ENCODE measurements around the gene ZNF341.
"Not testable (repeated sequence)": the region's sequence is repeated elsewhere in the genome, so short reads cannot be mapped to it uniquely, and the experiment has no call there.

ZNF341 gene

DNA sequence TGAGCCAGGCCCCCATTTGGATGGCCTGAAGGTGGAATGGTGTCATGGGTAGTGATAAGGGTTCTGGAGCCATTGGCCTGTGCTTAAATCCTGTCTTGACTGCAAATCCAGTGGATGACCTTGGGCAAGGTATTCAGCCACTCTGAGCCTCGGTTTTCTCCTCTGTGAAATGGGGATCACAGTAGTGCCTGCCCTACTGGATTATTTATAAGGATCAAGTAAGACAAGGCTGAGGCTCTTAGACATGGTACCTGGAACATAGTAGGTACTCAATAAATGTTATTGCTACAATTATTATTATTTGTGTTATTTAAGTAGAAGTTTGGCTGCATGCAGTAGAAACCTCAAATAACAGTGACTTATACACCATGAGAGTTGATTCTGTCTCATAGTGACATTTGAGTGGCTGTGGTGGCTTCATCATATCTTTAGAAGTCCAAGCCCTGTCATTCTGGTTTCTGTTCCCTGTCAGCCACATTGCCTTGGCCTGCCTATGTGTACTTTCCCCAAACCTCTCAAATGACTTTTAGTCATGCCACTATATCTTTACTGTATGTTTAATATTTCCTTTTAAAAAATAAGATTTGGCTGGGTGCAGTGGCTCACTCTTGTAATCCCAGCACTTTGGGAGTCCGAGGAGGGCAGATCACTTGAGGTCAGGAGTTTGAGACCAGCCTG lies 41.8 kb downstream of the ZNF341 start:
- DNase-seq, result no peak

DNA sequence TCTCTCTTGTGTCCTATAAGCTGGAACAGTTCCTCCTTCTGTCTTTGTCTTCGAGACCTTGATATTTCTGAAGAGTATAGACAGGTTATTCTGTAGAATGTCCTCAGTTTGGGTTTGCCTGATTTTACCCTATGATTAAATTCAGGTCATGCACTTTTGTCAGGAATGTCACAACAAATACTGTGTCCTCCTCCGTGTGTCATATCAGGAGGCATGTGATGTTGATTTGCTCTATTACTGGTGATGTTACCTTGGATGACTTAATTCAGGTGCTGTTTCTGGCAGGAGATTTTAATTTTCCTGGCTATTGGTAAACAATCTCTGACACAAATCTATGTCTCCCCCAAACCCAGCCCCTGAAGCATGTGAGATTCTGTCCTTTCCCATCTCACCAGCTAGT lies 46.0 kb downstream of the ZNF341 start:
- DNase-seq, result no peak

DNA sequence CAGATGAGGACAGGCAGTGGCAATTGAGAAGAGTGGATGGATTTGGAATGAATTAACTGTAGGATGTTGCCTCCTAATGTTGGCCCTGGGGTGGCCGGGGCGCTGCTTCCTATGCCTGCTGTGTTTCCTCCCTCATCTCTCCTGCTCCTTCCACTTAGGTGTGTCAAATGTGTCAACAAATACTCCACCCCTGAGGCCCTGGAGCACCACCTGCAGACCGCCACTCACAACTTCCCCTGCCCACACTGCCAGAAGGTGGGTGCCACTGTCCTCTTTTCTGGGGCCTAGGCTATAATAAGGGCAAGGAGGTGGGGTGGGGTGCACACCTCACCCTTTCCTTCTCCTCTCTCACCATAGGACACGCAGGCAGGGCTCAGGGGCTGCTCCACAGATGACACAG lies 49.3 kb downstream of the ZNF341 start:
- DNase-seq, result no peak

DNA sequence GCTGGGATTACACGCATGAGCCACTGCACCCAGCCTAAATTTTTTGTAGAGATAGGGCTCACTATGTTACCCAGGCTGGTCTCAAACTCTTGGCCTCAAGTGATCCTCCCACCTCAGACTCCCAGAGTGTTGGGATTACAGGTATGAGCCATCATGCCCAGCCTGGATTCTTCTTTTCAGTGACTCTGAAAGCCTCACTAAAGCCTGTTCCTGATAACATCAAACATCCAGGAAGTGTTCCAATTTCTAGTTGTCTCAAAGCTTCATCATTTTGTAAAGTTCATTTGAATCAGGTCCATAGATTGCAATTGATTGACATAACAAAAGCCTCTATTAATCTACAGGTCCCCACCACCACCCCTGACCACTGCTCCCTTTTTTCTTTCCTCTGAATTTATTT lies 50.1 kb downstream of the ZNF341 start:
- DNase-seq, result no peak

DNA sequence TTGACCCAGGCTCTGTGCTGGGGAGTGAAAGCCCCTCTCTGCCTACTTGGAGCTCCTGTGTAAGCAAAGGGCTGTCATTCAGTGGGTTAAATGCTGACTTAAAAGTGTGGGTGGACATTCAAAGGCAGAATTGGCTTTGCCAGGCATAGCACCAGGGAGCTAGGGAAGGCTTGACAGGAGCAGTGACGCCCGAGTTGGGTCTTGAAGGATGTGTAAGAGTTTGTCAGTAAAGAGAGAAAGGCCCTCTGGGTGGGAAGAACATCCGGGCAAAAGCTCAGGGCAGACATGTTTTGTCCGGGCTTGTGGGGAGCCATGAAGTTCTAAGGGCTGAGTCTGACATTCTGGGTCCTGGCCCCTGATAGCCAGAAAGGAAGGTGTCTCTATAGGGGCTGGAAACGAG lies 51.5 kb downstream of the ZNF341 start:
- DNase-seq, result no peak

DNA sequence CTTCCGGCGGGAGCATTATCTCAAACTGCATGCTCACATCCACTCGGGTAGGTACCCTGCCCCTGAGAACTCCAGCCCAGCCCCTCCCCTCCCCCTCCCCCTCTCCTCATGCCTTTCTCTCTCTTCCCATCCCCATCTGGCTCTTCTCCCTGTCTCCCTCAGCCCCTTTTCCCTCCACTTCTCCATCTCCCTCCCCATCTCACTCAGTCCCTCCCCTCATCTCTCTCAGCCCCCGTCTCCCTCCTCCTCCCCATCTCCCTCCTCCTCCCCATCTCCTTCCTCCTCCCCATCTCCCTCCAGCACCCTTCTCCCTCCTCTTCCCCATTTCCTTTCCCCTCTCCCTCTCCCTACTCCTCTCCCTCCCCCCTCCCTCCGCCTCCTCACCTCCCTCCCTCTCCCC lies 52.0 kb downstream of the ZNF341 start:
- no peak for DNase-seq

DNA sequence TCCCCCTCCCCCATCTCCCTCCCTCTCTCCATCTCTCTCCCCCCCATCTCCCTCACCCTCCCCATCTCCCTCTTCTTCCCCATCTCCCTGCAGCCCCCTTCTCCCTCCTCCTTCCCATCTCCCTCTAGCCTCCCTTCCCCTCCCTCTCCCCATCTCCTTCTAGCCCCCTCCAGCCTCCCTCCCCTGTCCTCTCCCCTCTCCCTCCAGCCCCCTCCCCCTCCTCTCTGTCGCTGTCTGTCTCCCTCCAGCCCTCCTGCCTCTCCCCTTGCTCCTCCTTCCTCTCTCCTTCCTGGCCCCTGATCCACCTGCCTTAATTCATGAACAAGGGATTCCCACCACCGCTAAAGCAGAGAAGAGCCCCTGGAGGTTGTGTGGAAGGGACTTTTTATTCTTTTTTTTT lies 52.4 kb downstream of the ZNF341 start:
- DNase-seq, result no peak

DNA sequence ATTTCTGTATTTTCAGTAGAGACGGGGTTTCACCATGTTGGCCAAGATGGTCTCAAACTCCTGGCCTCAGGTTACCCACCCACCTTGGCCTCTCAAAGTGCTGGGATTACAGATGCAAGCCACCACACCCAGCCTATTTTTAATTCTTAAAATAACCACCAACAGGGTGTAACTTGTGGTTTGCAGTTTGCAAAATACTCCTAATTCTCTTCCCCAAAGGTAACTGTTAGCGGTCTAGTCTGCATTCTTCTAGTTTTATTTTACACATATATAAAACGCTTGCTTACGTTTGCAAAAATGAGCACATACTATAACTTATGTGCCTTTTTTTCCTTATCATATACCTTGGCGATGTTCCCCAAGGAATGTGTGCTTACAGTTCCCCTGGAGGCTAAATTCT lies 53.7 kb downstream of the ZNF341 start:
- no peak for DNase-seq

DNA sequence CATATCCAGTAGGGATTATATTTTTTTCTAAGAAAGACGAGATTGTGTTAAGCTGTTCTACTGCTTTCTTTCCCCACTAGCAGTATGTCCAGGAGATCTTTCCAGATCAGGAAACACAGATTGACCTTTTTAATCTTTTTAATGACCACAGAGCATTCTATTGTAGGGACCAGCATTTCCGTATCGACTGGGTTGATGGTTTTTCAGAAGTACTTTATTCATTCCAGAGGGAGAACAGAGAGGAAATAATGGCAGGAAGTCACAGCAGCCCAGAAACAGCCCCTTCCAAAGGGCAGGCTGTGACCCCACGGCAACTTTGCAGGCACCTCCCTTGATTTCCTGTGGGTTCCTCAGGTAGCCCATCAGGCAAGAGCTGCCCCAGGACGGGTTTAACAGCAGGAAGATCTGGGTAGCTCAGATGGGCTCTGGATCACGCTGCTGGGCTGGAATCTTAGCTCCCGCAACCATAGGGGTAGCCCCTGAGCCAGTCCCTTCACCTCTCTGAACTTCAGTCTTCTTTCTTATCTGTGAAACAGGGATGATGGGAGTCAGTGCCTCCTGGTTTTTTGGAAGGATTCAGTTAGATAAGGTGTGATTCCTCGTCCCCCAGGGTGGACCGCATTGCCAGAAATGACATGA lies 55.6 kb downstream of the ZNF341 start:
- DNase-seq, result no peak

DNA sequence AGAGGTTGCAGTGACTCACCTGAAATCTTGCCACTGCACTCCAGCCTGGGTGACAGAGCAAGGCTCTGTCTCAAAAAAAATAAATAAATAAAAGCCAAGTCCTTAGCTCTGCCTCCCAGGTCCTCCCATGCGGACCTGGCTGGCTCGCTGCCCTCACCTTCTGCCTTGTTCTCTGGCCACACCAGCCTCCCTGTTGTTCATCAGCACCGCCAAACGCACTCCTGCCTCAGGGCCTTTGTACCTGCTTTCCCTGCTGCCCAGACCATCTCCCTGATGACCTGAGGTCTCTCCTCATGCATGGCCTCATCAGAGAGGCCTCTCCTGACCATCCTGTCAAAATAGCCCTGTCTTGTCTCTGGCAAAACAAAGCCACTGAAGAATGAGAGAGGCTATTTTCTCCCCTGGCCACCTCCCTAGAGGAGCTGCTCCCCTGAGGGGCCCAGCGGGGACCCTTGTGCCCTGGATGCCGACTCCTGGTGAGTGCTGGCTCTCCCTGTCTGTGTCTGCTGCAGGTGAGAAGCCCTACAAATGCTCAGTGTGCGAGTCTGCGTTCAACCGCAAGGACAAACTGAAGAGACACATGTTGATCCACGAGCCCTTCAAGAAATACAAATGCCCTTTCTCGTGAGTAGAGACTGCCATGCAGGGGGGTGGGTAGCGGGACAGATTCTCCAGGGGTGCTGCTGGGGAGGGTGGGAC lies 56.7 kb downstream of the ZNF341 start:
- no peak for DNase-seq

DNA sequence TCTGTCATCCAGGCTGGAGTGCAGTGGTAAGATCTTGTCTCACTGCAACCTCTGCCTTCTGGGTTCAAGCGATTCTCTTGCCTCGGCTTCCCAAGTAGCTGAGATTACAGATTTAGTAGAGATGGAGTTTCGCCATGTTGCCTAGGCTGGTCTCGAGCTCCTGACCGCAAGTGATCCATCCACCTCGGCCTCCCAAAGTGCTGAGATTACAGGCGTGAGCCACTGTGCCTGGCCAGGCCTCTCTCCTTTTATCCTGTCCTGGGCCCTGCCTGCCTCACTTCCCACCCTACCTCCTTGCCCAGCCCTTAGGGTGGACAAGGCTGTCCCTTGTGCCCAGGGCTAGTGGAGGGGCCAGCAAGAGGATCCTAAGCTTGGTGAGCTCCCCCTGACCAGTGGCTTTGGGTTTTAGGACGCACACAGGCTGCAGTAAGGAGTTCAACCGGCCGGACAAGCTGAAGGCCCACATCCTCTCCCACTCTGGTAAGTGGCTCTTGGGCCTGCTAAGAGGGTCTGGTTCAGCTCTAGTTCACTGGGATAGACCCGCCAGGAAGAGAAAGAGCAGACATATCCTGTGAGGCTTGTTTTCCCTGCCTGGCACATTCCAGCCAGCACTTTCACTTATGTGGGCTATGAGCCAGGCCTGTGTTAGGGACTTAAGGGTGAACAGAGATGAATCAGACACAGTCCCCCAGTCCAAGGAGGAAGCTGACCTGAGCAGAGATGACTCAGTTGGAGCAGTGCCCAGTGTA lies 57.5 kb downstream of the ZNF341 start:
- no peak for DNase-seq

DNA sequence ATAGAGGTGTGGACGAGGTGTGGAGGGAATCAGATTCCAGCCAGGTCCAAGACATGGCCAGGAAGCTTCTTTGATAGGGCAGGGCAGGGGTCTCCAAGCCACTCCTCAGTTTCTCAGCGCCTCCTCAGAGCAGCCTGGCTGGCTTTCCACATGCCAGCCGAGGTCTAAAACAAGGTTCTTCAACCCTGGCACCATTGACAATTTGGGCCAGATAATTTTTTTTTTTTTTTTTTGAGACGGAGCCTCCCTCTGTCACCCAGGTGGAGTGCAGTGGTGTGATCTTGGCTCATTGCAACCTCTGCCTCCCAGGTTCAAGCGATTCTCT lies 58.0 kb downstream of the ZNF341 start:
- DNase-seq, result no peak

DNA sequence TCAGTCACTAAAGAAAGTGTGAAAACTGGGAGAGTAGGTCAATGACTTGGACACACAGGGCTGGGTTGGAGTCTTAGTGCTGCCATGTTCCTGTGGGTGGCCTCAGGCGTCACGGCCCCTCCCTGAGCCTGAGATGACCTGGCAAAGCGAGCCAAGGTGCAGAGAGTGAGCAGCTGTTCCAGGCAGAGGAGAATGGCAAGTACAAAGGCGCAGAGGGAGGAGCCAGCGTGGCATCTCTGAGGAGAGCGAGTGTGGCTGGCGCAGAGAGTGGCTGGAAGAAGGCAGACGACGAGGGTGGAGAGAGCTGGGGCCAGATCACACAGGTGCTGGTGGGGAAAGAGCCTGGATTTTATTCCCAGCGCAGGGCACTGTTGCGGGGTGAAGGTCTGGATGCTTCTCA lies 58.8 kb downstream of the ZNF341 start:
- DNase-seq, result no peak

DNA sequence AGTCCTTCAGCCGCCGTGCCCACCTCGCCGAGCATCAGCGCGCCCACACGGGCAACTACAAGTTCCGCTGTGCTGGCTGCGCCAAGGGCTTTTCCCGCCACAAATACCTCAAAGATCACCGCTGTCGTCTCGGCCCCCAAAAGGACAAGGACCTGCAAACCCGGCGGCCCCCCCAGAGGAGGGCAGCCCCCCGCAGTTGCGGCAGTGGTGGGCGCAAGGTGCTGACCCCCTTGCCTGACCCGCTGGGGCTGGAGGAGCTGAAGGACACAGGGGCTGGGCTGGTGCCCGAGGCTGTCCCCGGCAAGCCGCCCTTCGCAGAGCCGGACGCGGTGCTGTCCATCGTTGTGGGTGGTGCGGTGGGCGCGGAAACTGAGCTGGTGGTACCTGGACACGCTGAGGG lies 59.2 kb downstream of the ZNF341 start:
- no peak for DNase-seq

DNA sequence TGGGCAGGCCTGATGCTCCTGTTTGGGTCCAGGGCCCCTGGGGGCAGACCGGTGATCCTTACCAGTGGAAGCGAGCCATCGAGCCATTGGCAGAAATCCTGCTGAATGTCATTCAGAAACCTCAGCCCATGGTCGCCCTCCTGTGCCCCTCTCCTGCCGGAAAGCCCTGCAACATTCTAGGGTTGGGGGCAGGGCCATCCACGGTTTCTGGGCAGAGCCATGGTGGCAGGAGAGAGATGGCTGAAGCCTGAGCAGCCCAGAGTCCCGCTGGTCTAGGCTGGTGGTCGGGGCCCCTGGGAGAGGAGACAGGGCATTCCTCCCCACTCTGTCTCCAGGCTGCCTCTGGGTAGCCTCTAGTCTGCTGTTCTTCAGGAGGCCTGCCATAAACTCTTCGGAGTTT lies 59.7 kb downstream of the ZNF341 start:
- DNase-seq, result no peak

DNA sequence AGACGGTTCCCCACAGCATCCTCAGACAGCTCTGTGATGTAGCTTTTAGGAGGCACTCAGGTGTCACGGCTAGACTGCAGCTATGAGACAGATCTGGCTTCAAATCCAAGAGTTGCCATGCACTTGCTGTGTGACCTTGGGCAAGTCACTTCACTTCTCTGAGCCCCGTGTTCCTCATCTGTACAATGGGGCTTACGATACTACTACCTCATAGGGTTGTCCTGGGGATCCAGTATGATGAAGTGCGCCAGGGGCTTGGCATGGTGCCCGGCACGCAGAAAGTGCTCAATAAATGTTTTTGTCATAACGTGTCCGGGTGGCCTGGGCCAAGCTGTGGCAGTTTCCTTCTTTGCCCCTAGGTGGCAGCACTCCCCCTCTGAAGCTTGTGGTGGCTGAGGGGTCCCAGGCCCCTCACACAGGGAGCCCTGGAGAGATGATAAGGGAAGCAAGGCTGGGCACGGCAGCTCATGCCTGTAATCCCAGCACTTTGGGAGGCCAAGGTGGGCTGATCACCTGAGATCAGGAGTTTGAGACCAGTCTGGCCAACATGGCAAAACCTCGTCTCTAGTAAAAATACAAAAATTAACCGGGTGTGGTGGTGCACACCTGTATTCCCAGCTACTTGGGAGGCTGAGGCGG lies 60.3 kb downstream of the ZNF341 start:
- no peak for DNase-seq

DNA sequence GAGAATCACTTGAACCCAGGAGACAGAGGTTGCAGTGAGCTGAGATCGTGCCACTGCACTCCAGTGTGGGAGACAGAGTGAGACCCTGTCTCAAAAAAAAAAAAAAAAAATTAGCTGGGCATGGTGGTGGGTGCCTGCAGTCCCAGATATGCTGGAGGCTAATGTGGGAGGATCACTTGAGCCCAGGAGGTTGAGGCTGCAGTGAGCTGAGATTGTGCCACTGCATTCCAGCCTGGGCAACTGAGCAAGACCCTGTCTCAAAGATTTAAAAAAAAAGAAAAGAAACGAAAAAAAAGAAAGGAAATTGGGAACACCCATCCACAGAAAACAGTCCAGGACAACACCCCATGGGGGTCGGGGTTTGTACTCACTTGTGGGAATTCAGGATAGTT lies 60.8 kb downstream of the ZNF341 start:
- not testable (repeated sequence) for DNase-seq

DNA sequence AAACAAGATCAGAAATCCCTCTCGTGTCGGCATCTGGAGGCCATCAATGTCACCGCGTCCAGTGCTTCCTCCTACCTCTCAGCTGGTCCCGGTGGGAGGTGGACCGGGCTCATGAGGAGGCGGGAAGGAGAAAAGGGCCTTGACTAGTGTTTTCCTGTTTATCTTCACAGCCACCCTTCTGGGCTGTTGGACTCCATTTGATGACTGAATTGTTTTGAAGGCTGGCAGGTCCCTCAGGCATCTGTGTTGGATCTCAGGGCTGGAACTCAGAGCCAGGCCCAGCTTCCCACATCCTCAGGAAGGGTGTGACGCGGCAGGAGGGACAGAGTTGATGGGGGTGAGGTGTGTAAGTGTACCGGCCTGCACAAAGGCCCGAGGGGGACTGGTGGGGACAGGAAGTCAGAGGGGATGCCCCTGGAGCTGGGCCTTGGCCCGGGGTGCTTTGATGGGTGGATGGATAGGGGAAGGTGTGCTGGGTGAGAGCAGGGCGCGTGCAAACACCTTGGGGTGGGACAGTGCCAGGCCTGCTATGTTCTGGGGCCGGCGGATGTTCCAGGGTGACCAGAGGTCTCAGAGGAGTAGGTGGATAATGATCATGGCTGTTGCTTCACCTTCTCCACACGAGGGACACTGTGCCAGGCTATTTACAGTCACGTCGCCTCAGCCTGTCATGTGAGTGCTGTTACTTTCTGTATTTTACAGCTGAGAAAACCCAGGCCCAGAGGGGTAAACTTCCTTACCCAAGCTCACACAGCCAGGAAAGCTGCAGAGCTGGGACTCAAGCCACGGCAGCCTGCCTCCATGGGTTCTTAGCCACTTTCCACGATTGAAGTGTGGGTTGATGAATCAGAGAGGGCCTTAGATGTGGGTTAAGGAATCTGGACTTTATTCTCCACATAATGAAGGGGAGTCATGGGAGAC lies 61.5 kb downstream of the ZNF341 start:
- no peak for DNase-seq

DNA sequence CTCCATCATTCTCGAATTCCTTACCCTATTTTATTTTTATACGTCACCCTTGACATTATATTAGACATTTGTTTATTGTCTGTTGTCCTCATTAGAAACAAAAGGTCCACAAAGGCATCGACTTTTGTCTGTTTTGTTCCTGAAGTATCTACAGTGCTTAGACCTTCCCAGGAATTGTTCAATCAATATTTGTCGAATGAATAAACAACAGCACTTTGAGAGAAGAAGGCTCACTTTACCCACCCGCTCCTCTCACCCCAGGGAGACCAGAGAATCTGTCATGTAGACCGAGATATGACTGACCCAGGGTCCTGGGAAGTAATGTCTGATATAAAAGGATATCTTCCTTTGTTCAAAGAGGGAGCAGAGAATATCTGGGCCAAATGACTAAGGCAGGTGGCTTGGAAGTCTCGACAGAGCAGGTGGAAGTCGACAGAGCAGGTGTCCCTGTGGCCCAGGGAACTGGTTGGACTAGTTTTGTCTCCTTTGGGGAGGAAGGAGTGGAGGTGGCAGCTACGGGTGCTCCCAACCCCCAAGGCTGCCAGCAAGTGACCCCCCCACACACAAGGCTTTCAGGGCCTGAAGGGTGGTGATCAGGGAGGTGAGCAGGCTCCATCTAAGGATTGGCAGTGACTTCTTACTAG lies 64.6 kb downstream of the ZNF341 start:
- DNase-seq, result peak; percentile 91

DNA sequence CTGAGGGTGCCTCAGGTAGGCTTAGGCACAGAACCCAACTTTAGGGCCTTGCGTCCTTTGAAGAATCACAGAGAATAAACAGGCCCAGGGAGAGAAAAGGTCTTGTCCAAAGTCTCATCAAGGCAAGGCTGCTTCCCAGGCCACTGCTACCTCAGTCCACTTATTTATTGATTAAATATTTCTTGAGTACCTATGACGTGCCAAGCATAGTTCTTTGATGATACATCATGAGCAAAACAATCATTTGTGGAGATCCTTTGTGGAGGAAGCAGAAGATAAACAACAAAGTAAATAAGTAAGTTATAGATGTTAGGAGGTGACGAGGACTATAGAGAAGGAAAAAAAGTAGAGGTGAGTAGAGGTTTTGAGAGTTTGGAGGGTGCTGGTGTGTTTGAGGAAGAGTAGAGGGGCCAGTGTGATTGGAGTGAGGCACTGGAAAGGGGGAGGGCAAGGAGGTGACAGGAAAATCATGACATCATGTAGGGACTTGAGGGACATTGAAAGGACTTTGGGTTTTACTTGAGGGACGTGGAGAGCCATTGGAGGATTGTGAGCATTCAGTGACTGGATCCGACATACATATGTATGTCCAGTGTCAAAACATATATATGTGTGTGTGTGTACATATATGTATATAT lies 65.2 kb downstream of the ZNF341 start:
- DNase-seq, result no peak

DNA sequence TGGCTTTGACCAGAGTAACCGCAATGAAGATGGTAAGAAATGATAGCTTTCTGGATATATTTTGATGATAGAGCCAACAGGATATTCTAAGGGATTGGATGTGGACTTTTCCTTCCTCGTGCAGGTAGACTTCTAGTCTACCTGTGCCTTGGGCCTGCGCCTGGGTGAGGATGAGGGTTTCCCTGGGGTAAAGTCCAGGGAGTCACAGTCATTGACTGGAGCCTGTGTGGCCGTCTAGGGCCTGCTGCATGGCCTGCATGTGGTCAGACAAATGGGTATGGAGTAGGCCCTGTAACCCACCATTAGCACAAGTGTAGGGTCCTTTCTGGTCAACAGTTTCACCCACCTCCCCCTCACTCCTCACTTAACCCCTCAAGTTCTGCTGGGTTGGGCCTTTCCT lies 66.6 kb downstream of the ZNF341 start:
- DNase-seq, result no peak
